IMR-90 (cell line): ENCODE measurements around the gene RIOX2. TPM values are rescaled to one million over a fixed set of nuclear protein-coding genes. Genes with fewer than 3 reads are reported as not detected.

ENCODE experiments used
- ATAC-seq: fragments of 200-7000 bp; cut with Tn5 transposase; 2 replicates; pipeline ENCODE4 v1.9.1; 2020; ENCODE audit warnings: low read depth, mild to moderate bottlenecking, moderate library complexity
- BruUV-seq: library from RNA; stranded (reverse); fragments of 400-500 nt; replicated peaks from 2 replicates; lab custom pipeline; 2021; lab: Mats Ljungman, UMichigan
- CTCF ChIA-PET: fragments of 300-600 bp; formaldehyde crosslinking; extraction: SDS; loops from one replicate; lab custom pipeline; 2021; ENCODE audit warnings: antibody characterized with exemption; lab: Yijun Ruan, JAX
- POLR2A ChIA-PET: fragments of 300-600 bp; sonication (Branson Sonifier 250); formaldehyde crosslinking; loops from one replicate; lab custom pipeline; 2022; ENCODE audit warnings: antibody characterized with exemption; ENCODE audit not compliant: unreplicated experiment; lab: Charles Lee
- DNase-seq: peaks from one replicate; pipeline ENCODE4 v3.0.0; 2013
- H2AFZ ChIP-seq: replicated peaks from 2 replicates; pipeline ENCODE3; 2013; ENCODE audit warnings: low read length, mild to moderate bottlenecking; ENCODE audit not compliant: poor library complexity
- H2AK5ac ChIP-seq: 2 replicates; pipeline ENCODE4 v1.6.1; 2013; ENCODE audit warnings: low read depth, low read length, inconsistent platforms
- H2AK9ac ChIP-seq: replicated peaks from 2 replicates; pipeline ENCODE3; 2013; ENCODE audit warnings: mild to moderate bottlenecking, low read depth, low read length, moderate library complexity; ENCODE audit not compliant: poor library complexity
- H2BK120ac ChIP-seq: 2 replicates; pipeline ENCODE4 v1.6.1; 2013; ENCODE audit warnings: low read depth, low read length, inconsistent platforms
- H2BK15ac ChIP-seq: 3 replicates; pipeline ENCODE4 v1.6.1; 2013; ENCODE audit warnings: low read depth, low read length, inconsistent platforms
- H2BK20ac ChIP-seq: 2 replicates; pipeline ENCODE4 v1.6.1; 2013; ENCODE audit warnings: low read depth, mild to moderate bottlenecking, inconsistent platforms, low read length, moderate library complexity
- H2BK5ac ChIP-seq: 2 replicates; pipeline ENCODE4 v1.6.1; 2013; ENCODE audit warnings: mild to moderate bottlenecking, low read depth, low read length, inconsistent platforms; ENCODE audit not compliant: poor library complexity, severe bottlenecking
- H3K14ac ChIP-seq: replicated peaks from 2 replicates; pipeline ENCODE4 v1.6.1; 2013; ENCODE audit warnings: low read depth, low read length, inconsistent platforms
- H3K18ac ChIP-seq: 2 replicates; pipeline ENCODE4 v1.6.1; 2013; ENCODE audit warnings: low read depth, low read length, control low read depth
- H3K23ac ChIP-seq: 2 replicates; pipeline ENCODE4 v1.6.1; 2013; ENCODE audit warnings: low read depth, low read length, inconsistent platforms
- H3K27ac ChIP-seq: 2 replicates; pipeline ENCODE4 v1.5.1; 2013; ENCODE audit warnings: mild to moderate bottlenecking, control low read depth, low read length; ENCODE audit not compliant: insufficient read depth
- H3K27me3 ChIP-seq: 2 replicates; pipeline ENCODE4 v1.6.1; 2013; ENCODE audit warnings: low read length; ENCODE audit not compliant: control insufficient read depth, insufficient read depth
- H3K36me3 ChIP-seq: 2 replicates; pipeline ENCODE4 v1.6.1; 2013; ENCODE audit warnings: low read length, mixed read lengths; ENCODE audit not compliant: control insufficient read depth, insufficient read depth
- H3K4ac ChIP-seq: 2 replicates; pipeline ENCODE4 v1.6.1; 2013; ENCODE audit warnings: low read depth, low read length, inconsistent platforms
- H3K4me1 ChIP-seq: 2 replicates; pipeline ENCODE4 v1.6.1; 2013; ENCODE audit warnings: low read length, mixed read lengths; ENCODE audit not compliant: control insufficient read depth, insufficient read depth
- H3K4me2 ChIP-seq: 2 replicates; pipeline ENCODE4 v1.6.1; 2013; ENCODE audit warnings: low read depth, mild to moderate bottlenecking, control low read depth, low read length, moderate library complexity
- H3K4me3 ChIP-seq: 2 replicates; pipeline ENCODE4 v1.5.1; 2013; ENCODE audit warnings: low read depth, mild to moderate bottlenecking, control low read depth, low read length, moderate library complexity; ENCODE audit not compliant: insufficient read depth
- H3K56ac ChIP-seq: 2 replicates; pipeline ENCODE4 v1.6.1; 2013; ENCODE audit warnings: low read length, inconsistent platforms; ENCODE audit not compliant: insufficient read depth; ENCODE audit errors: extremely low read depth
- H3K79me1 ChIP-seq, 2 experiments: 2 replicates each; pipeline ENCODE4 v1.6.1; 2013; ENCODE audit warnings: low read length in 2 of 2, inconsistent platforms in 1 of 2, low read depth in 1 of 2
- H3K9ac ChIP-seq: 2 replicates; pipeline ENCODE4 v1.6.1; 2013; ENCODE audit warnings: low read depth, low read length, control low read depth
- H3K9me1 ChIP-seq: 2 replicates; pipeline ENCODE4 v1.6.1; 2013; ENCODE audit warnings: low read length, inconsistent platforms; ENCODE audit not compliant: insufficient read depth
- H3K9me3 ChIP-seq: 2 replicates; pipeline ENCODE4 v1.6.1; 2013; ENCODE audit warnings: low read length; ENCODE audit not compliant: control insufficient read depth, insufficient read depth
- H4K20me1 ChIP-seq: 2 replicates; pipeline ENCODE4 v1.6.1; 2013; ENCODE audit warnings: low read length, inconsistent platforms; ENCODE audit not compliant: insufficient read depth
- H4K5ac ChIP-seq: 2 replicates; pipeline ENCODE4 v1.6.1; 2013; ENCODE audit warnings: mild to moderate bottlenecking, low read depth, low read length, control low read depth
- H4K8ac ChIP-seq, 2 experiments: 2 replicates each; pipeline ENCODE4 v1.6.1; 2013; ENCODE audit warnings: low read depth in 2 of 2, low read length in 2 of 2, control low read depth in 1 of 2, inconsistent platforms in 1 of 2
- H4K91ac ChIP-seq: 2 replicates; pipeline ENCODE4 v1.6.1; 2013; ENCODE audit warnings: low read depth, low read length, inconsistent platforms; ENCODE audit not compliant: insufficient read depth
- BHLHE40 ChIP-seq: fragments of 150-350 bp; IDR thresholded peaks from 2 replicates; pipeline ENCODE4 v1.6.1; 2016; ENCODE audit warnings: mild to moderate bottlenecking, low read depth, low read length
- CEBPB ChIP-seq: IDR thresholded peaks from 2 replicates; pipeline ENCODE4 v1.6.1; 2012; ENCODE audit warnings: low read depth, low read length, improper control_type of control experiment
- CHD1 ChIP-seq: IDR thresholded peaks from 2 replicates; pipeline ENCODE4 v1.6.1; 2012; ENCODE audit warnings: low read depth, low read length, improper control_type of control experiment
- CTCF ChIP-seq: conservative IDR thresholded peaks from 2 replicates; pipeline ENCODE4 v1.5.1; 2012; ENCODE audit warnings: mild to moderate bottlenecking, low read depth, low read length, improper control_type of control experiment
- ELK1 ChIP-seq: fragments of 150-350 bp; IDR thresholded peaks from 2 replicates; pipeline ENCODE4 v1.6.1; 2016; ENCODE audit warnings: low read depth, mild to moderate bottlenecking, low read length, moderate library complexity, borderline replicate concordance
- FOS ChIP-seq: fragments of 150-350 bp; IDR thresholded peaks from 2 replicates; pipeline ENCODE4 v1.6.1; 2016; ENCODE audit warnings: low read depth, low read length
- MAFK ChIP-seq: IDR thresholded peaks from 2 replicates; pipeline ENCODE4 v1.6.1; 2012; ENCODE audit warnings: low read depth, low read length, improper control_type of control experiment
- MAZ ChIP-seq: IDR thresholded peaks from 2 replicates; pipeline ENCODE4 v1.6.1; 2012; ENCODE audit warnings: low read depth, mild to moderate bottlenecking, low read length, improper control_type of control experiment, moderate library complexity, borderline replicate concordance
- MXI1 ChIP-seq: IDR thresholded peaks from 2 replicates; pipeline ENCODE4 v1.6.1; 2012; ENCODE audit warnings: low read depth, mild to moderate bottlenecking, low read length, moderate library complexity, borderline replicate concordance
- NFE2L2 ChIP-seq: fragments of 150-350 bp; IDR thresholded peaks from 2 replicates; pipeline ENCODE4 v1.6.1; 2016; ENCODE audit warnings: low read depth, mild to moderate bottlenecking, low read length
- POLR2A ChIP-seq: IDR thresholded peaks from 2 replicates; pipeline ENCODE4 v1.6.1; 2012; ENCODE audit warnings: mild to moderate bottlenecking, low read depth, low read length
- RAD21 ChIP-seq: IDR thresholded peaks from 2 replicates; pipeline ENCODE4 v1.6.1; 2012; ENCODE audit warnings: low read length, improper control_type of control experiment
- RCOR1 ChIP-seq: IDR thresholded peaks from 2 replicates; pipeline ENCODE4 v1.6.1; 2012; ENCODE audit warnings: mild to moderate bottlenecking, low read length, improper control_type of control experiment; ENCODE audit not compliant: insufficient replicate concordance
- RFX5 ChIP-seq: IDR thresholded peaks from 2 replicates; pipeline ENCODE4 v1.8.0; 2012; ENCODE audit warnings: low read depth, mild to moderate bottlenecking, low read length, moderate library complexity
- SMC3 ChIP-seq: fragments of 150-350 bp; IDR thresholded peaks from 2 replicates; pipeline ENCODE4 v1.6.1; 2016; ENCODE audit warnings: low read depth, mild to moderate bottlenecking, antibody characterized with exemption, low read length, moderate library complexity
- USF2 ChIP-seq: fragments of 150-350 bp; IDR thresholded peaks from 2 replicates; pipeline ENCODE4 v1.6.1; 2017; ENCODE audit warnings: mild to moderate bottlenecking, antibody characterized with exemption, low read length, low read depth
- WGBS, 2 experiments: methylation state at CpG; one replicate each; pipeline versions ENCODE4 v1.1.5 to v1.1.7; 2013; ENCODE audit warnings: missing lambda C conversion rate in 2 of 2; ENCODE audit not compliant: insufficient read length in 1 of 2; ENCODE audit errors: extremely low coverage in 2 of 2; 5-methylcytosine and 5-hydroxymethylcytosine counted together
- dilution Hi-C: fragments of 300-500 bp; cut with HindIII; formaldehyde crosslinking; loops from one replicate; pipeline ENCODE4 v1.14.3; 2018; ENCODE audit warnings: low sequenced_read_pairs; ENCODE audit not compliant: unreplicated experiment
- in situ Hi-C: fragments of 300-500 bp; cut with MboI; formaldehyde crosslinking; loops from 3 replicates; pipeline ENCODE4 v1.14.3; 2019; ENCODE audit warnings: low sequenced_read_pairs, inconsistent platforms, mixed read lengths
- intact Hi-C: fragments of 100-400 bp; cut with micrococcal nuclease; formaldehyde crosslinking; loops from 2 replicates; pipeline ENCODE4 v1.10.0; 2022
- polyA plus RNA-seq, 3 experiments: library from polyadenylated mRNA; depleted of rRNA; stranded (reverse); fragments of >200 nt; gene quantifications; 2 replicates each; pipeline ENCODE4 v1.2.3, GENCODE V29; 2012; ENCODE audit warnings: low replicate concordance in 1 of 3
- total RNA-seq: library from RNA; depleted of rRNA; stranded (reverse); fragments of >200 nt; gene quantifications from 2 replicates; pipeline ENCODE4 v1.2.3, GENCODE V29; 2012

RIOX2 gene
- total and polyA plus RNA-seq, 2 of the 4 experiments (the other 2 are of a cell fraction), result 17.2 to 26.7 TPM

DNA sequence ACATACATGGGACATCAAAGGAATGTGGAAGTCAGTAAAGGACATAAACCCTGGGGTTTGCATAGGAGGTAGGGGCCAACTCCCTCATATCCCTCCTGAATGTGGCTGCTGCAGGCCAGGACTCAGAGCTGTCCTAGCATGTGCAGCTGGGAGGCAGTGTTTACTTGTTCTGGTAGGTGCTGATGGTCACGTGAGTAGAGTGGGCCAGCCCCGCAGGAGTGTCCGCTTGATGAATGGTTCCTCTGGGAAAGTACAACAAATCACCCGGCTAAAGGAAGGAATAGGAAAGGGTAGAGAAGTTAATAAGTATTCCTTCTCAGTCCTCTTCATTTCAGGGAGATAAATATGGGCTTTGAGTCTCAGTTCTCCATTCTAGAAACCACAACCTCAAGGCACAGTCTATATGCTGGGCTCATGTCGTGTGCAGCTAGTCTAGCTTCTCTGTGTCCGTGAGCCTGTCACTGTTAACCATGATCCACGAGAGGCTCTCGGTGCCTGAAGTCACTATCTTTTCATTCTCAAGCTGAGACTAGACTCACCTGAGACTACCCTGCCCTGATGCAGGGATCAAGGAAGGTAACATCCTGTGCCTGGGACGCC, 17.9 kb downstream of the RIOX2 start:
- no peak overlapping the region for H2BK20ac ChIP-seq
- H2AK9ac ChIP-seq, result no peak overlapping the region
- DNase-seq (no peak), ATAC-seq (no peak)
- no peak overlapping the region for H4K5ac ChIP-seq
- POLR2A ChIA-PET, result no interaction called here
- TF ChIP-seq POLR2A (no peak), CHD1 (no peak), CEBPB (no peak), RFX5 (no peak), RCOR1 (no peak), BHLHE40 (no peak), CTCF (no peak), MAZ (no peak), SMC3 (no peak), NFE2L2 (no peak), FOS (no peak), RAD21 (no peak), ELK1 (no peak), MAFK (no peak), MXI1 (no peak), USF2 (no peak)
- H2AFZ ChIP-seq, result no peak overlapping the region
- in situ Hi-C loops, result no loop called here
- H3K9me1 ChIP-seq, result peaks cover 12% of the 10 kb centered on the region; the same call in 1 of the 2 replicates
- no peak overlapping the region for H3K27ac ChIP-seq
- H2BK5ac ChIP-seq, result no peak overlapping the region
- no peak overlapping the region for H2BK15ac ChIP-seq
- no peak overlapping the region for H3K9ac ChIP-seq
- no peak overlapping the region for H4K8ac ChIP-seq
- H3K18ac ChIP-seq, result no peak overlapping the region
- no peak overlapping the region for H3K4ac ChIP-seq
- H3K4me3 ChIP-seq, result no peak overlapping the region
- no peak overlapping the region for H4K91ac ChIP-seq
- BruUV-seq, result no TSS peak
- dilution Hi-C loops, result no loop called here
- H3K27me3 ChIP-seq, result no peaks in the 10 kb centered on the region
- no peak overlapping the region for H3K56ac ChIP-seq
- no peaks in the 10 kb centered on the region for H4K20me1 ChIP-seq
- H3K23ac ChIP-seq, result no peak overlapping the region
- no CpG with 5 or more reads among the region's 9 CpGs for WGBS, 2 experiments
- H3K14ac ChIP-seq, result no peak overlapping the region
- intact Hi-C loops, result no loop called here
- H2BK120ac ChIP-seq, result no peak overlapping the region
- no peak overlapping the region for H2AK5ac ChIP-seq
- no peak overlapping the region for H3K4me2 ChIP-seq
- H3K79me1 ChIP-seq, result peaks cover 0 to 5% of the 10 kb centered on the region in 2 experiments; a peak in 1 of 4 replicates
- peaks cover 14% of the 10 kb centered on the region for H3K4me1 ChIP-seq
- CTCF ChIA-PET, result interaction anchor here (1.4 kb wide), 1 partner anchor 36 kb away, joined by 3 read pairs; no protein-coding TSS in a partner anchor
- peaks cover 25% of the 10 kb centered on the region for H3K36me3 ChIP-seq
- H3K9me3 ChIP-seq, result no peaks in the 10 kb centered on the region
